Lung (tissue), 12 donors: ENCODE data around the gene SV2B. TPM values are rescaled to one million over a fixed set of nuclear protein-coding genes. Genes with fewer than 3 reads are reported as not detected.

Experiments used
- ATAC-seq: fragments of 200-7000 bp; cut with Tn5 transposase; one replicate; pipeline ENCODE4 v1.9.1; 2020; ENCODE audit warnings: moderate number of reproducible peaks; ENCODE audit not compliant: insufficient read depth, low FRiP score
- DNase-seq, 3 donors: peaks; one replicate each; pipeline ENCODE4 v3.0.0-alpha.2; 2013 to 2017
- H3K27ac ChIP-seq, 2 donors: one replicate each; pipeline ENCODE4 v1.5.1; 2013; ENCODE audit warnings: mild to moderate bottlenecking in 2 of 2, moderate library complexity in 2 of 2, control low read depth in 1 of 2, inconsistent platforms in 1 of 2, low read depth in 1 of 2, low read length in 1 of 2
- H3K27me3 ChIP-seq, 3 donors: one replicate each; pipeline ENCODE4 v1.5.1; 2013; ENCODE audit warnings: low read length in 2 of 3; ENCODE audit not compliant: control insufficient read depth in 3 of 3, insufficient read depth in 3 of 3
- H3K36me3 ChIP-seq, 4 donors: one replicate each; pipeline ENCODE4 v1.5.1; 2013; ENCODE audit warnings: low read length in 4 of 4, mild to moderate bottlenecking in 1 of 4, moderate library complexity in 1 of 4; ENCODE audit not compliant: control insufficient read depth in 4 of 4, insufficient read depth in 4 of 4
- H3K4me1 ChIP-seq, 5 donors: one replicate each; pipeline ENCODE4 v1.5.1; 2013; ENCODE audit warnings: low read length in 5 of 5, mild to moderate bottlenecking in 2 of 5, moderate library complexity in 1 of 5; ENCODE audit not compliant: control insufficient read depth in 5 of 5, insufficient read depth in 5 of 5
- H3K4me3 ChIP-seq: one replicate; pipeline ENCODE4 v1.5.1; 2013; ENCODE audit warnings: mild to moderate bottlenecking, control low read depth, moderate library complexity
- H3K9ac ChIP-seq, 2 donors: one replicate each; pipeline ENCODE4 v1.5.1; 2013; ENCODE audit warnings: low read length in 2 of 2, control low read depth in 1 of 2; ENCODE audit not compliant: insufficient read depth in 1 of 2
- H3K9me3 ChIP-seq, 4 donors: one replicate each; pipeline ENCODE4 v1.5.1; 2013; ENCODE audit warnings: low read length in 3 of 4, mild to moderate bottlenecking in 1 of 4, moderate library complexity in 1 of 4; ENCODE audit not compliant: control insufficient read depth in 4 of 4, insufficient read depth in 3 of 4
- CTCF ChIP-seq: IDR thresholded peaks from 2 replicates; pipeline ENCODE4 v1.5.1; 2012; ENCODE audit warnings: mild to moderate bottlenecking; ENCODE audit errors: control extremely low read depth, extremely low read depth
- WGBS, 2 donors: extraction: QIAGEN DNeasy Blood & Tissue Kit; methylation state at CpG; one replicate each; pipeline ENCODE4 v1.1.7; 2013; 5-methylcytosine and 5-hydroxymethylcytosine counted together
- polyA plus RNA-seq, 2 donors: library from polyadenylated mRNA; stranded (reverse); fragments of 200-250 nt; gene quantifications; one replicate each; pipeline ENCODE4 v1.2.1, GENCODE V29; 2013
- total RNA-seq, 2 donors: library from RNA; depleted of rRNA in 1 of 2; stranded (reverse); fragments of >200 nt in 1 of 2; gene quantifications; one replicate each; pipeline ENCODE4 v1.2.1, GENCODE V29; 2014 to 2021
- donor health status: control.
- donor health status: control.
- donor health status: Bipolar disorder and iron deficiency.
- donor health status: healthy.
- donor health status: DM: yes; HTN: yes; CAD: no.

Gene SV2B
- total and polyA plus RNA-seq, 4 donors: 0.12 to 2.8 (median 0.90) TPM

DNA sequence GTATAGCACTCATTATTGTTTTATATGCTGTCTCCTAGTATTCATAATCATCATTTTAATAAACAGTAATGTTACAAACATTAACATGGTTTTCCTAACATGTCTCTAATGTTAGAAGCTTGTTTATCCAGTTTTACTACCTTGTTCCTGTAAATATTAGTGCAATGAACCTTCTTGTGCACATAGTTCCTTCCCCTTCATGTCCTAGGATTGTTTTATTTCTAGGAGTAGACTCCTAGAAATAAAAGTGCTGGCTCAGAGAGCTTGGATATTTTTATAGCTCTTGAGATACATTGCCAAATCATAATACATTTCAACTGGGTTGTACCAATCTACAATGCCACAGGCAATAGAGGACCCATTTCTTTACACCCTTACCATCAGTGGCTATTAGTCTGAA lies 161.3 kb downstream of the SV2B start:
- no peak for DNase-seq
- H3K27ac ChIP-seq: no peak overlapping the region

GRCh38 chr15:91263632-91264531 lies 163.8 kb downstream of the SV2B start:
- peak; percentile 34 for ATAC-seq
- Histone ChIP-seq H3K27ac (peak overlapping the region in 1 of 2 donors; percentile 41), H3K4me1 (peaks cover 0 to 5% (median 0%) of the 10 kb centered on the region in 5 donors)

More for the DNA sequence above, 161.3 kb downstream of the SV2B start:
- no peak for ATAC-seq
- Histone ChIP-seq H3K9me3 (peaks cover 0 to 2% (median 0%) of the 10 kb centered on the region in 4 donors), H3K4me3 (no peak overlapping the region), H3K27me3 (peaks cover 0 to 8% (median 2%) of the 10 kb centered on the region in 3 donors), H3K9ac (no peak overlapping the region), H3K4me1 (peaks cover 0 to 5% (median 0%) of the 10 kb centered on the region in 5 donors), H3K36me3 (no peaks in the 10 kb centered on the region)
- TF ChIP-seq CTCF: no peak

GRCh38 chr15:91264651-91265351 lies 164.7 kb downstream of the SV2B start:
- no peak for TF ChIP-seq CTCF
- Histone ChIP-seq H3K27me3 (peaks cover 0 to 8% (median 0%) of the 10 kb centered on the region in 3 donors), H3K9ac (no peak overlapping the region), H3K36me3 (no peaks in the 10 kb centered on the region), H3K27ac (no peak overlapping the region), H3K4me3 (no peak overlapping the region), H3K9me3 (peaks cover 0 to 2% (median 0%) of the 10 kb centered on the region in 4 donors), H3K4me1 (peaks cover 0 to 5% (median 0%) of the 10 kb centered on the region in 5 donors)
- ATAC-seq (no peak), DNase-seq (no peak)
- WGBS, 2 donors: 49 to 69% methylated on average over 11 of the region's 11 CpGs

More at GRCh38 chr15:91263632-91264531, 163.8 kb downstream of the SV2B start:
- 42 to 48% methylated on average over 15 of the region's 15 CpGs for WGBS, 2 donors
- no peaks in the 10 kb centered on the region for H3K36me3 ChIP-seq
- H3K9me3 ChIP-seq: peaks cover 0 to 2% (median 0%) of the 10 kb centered on the region in 4 donors
- no peak for TF ChIP-seq CTCF
- no peak overlapping the region for H3K4me3 ChIP-seq
- peaks cover 0 to 8% (median 0%) of the 10 kb centered on the region in 3 donors for H3K27me3 ChIP-seq
- H3K9ac ChIP-seq: peak overlapping the region in 1 of 2 donors; percentile 14
- DNase-seq: no peak
